Stimulated activated CD8-positive, alpha-beta memory T cell treated with anti-CD3 and anti-CD28 coated beads, Interleukin-15, amount 100 ng/mL, for 24 hours (primary cell): ENCODE data around the gene SCART1.
"Not testable (repeated sequence)": the region's sequence is repeated elsewhere in the genome, so short reads cannot be mapped to it uniquely, and the experiment has no call there.

Experiments used
- DNase-seq: peaks from one replicate; pipeline ENCODE4 v3.0.0-alpha.2; 2020; ENCODE audit warnings: low read depth

SCART1 gene

GRCh38 chr10:133474027-133474426 is 20.3 kb downstream of the SCART1 start:
- DNase-seq = no peak

DNA sequence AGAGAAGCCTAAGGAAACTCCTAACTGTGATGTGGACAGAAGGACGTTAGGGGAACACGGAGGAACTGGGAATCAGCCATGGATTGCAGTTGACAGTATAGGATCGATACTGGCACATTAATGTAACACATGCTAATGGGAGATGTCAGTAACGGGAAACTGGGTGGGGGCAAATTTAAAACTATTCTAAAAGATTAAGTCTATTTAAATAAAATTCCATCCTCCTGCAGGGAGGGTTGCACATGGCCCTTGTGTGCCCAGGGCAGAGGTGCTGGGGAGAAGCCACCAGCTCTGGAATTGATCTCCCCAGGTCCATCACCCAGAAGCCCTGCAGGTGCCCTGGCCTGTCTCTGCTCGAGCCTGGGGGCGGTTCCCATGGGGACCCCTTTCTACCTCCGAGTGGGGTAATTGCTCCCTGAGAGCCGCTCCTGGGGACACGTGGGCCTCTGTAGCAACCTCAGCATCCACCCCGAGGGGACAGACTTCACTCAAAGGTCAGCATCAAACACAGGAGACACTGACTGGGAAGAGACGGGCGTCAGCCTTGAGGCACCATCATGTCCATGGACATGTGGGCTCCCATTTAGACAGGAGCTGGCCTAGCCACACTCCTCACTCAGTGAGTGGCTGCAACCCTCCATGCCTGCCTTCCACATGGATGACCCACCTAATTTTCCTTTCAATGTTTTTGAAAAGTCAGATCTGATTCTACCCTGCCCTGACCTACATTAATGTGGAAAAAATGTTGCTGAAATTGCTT is 21.1 kb downstream of the SCART1 start:
- no peak for DNase-seq

GRCh38 chr10:133475425-133475734 is 21.6 kb downstream of the SCART1 start:
- DNase-seq = no peak

DNA sequence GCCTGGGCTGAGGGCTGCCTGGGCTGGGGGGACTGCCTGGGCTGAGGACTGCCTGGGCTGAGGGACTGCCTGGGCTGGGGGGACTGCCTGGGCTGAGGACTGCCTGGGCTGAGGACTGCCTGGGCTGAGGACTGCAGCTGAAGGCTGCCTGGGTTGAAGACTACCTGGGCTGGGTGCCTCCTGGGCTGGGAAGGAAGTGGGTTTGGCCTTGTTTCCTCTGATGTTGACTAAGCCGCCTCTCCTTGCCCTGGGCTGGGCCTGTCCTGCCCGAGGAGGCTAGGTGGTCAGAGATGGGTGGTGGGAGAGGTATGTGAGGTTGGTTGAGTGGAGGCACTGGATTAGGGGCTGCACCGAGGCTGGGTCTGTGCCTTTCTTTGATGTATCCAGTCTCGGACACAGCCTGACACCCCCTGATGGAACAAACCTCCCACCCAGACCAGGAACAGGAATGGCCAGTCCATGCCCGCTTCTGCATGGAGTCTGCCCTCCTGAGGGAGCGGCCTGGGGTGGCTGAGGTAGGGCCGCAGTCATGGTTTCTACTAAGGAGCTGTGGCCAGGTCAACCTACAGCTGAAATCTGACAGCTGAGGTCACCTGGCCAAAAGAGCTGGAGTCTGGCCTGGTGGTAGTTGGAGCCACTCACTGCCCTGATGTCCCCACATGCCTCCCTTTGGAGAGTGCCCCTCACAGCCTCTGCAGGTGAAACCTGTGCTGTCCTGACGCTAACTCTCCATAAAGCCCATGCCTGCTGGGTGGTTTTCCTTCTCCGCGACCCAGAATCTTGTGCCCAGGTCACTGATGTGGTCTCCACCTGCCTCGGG is 22.3 kb downstream of the SCART1 start:
- no peak for DNase-seq

- no peak for DNase-seq
Observed at GRCh38 chr10:133476641-133476990, 22.9 kb downstream of the SCART1 start.

DNA sequence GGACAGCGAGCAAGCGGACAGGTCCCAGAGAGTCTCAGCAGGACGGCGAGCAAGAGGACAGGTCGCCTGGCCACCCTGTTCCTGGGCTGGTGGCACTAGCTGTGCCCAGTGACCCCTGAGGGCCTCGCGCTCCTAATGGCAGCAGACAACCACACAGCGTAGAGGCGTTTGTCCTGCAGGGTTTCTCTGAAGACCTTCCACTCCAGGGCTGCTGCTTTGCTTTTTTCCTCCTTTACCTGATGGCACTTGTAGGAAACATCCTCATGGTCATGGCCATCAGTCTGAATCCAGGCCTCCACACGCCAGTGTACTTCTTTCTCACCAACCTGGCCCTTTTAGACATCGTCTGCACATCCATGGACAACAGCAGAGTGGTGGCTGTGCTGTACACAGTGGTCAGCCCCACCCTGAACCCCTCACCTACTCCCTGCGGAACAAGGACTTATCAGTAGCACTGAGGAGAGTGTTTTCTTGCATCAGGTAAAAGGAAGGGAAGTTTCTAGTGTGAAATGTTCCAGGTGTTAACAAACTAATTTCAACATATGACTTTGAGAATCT is 27.4 kb downstream of the SCART1 start:
- no peak for DNase-seq

DNA sequence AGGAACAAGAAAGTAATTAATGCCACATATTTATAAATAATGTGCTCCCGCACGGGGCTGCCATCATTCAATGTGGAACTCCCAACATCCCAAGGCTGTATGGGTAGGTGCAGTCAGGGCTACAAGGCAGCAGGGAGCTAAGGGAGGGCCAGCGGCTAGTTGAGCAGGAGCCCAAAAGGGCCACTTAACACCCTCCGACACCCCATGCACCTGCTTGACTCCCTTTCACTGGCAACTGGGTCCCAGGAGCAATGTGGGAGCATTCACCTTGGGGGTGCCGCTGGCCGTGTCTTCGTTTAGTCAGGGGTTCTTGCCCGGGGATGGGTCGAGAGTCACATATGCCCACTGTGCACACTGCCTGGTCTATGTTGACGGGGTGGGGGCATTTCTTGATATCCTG is 27.9 kb downstream of the SCART1 start:
- DNase-seq = no peak

GRCh38 chr10:133484818-133485217 is 31.1 kb downstream of the SCART1 start:
- no peak for DNase-seq

GRCh38 chr10:133487085-133487484 is 33.3 kb downstream of the SCART1 start:
- no peak for DNase-seq

- DNase-seq = no peak
Observed at GRCh38 chr10:133488354-133488753, 34.6 kb downstream of the SCART1 start.

DNA sequence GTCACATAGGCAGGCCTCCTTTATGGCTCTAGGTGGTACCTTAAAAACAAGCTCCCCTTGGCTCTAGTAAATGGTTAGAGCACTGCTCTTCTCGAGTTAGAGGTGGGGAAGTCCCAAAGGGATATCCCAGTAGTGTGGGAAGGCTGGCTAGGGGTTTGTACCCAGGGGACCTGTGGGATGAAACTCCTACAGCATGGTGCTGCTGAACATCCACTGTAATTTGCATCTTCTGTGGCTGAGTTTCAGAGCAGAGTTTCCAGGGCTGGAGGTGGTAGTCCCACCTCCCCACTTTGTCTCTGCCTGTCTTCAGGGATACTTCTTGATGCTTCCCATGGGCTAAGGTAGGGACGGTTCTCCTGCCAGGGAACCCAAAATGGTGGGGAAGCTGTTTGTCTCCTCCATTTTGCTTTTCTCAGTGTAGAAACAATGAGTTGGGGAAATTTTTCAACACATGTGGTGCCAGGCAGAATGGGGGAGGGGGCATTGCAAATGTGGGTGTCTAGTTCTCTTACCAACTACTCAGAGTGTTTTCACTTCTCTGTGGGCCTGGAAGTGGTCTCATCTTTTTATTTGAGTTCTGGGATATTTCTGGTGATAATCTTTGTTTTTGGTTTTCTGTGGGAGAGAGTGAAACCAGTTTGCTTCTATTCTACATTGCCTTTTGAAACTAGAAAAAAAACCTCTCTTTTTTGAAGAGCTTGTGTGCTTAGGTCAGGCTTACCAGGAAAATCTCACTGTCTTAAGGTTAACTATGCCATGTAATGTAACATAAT is 36.3 kb downstream of the SCART1 start:
- no peak for DNase-seq

DNA sequence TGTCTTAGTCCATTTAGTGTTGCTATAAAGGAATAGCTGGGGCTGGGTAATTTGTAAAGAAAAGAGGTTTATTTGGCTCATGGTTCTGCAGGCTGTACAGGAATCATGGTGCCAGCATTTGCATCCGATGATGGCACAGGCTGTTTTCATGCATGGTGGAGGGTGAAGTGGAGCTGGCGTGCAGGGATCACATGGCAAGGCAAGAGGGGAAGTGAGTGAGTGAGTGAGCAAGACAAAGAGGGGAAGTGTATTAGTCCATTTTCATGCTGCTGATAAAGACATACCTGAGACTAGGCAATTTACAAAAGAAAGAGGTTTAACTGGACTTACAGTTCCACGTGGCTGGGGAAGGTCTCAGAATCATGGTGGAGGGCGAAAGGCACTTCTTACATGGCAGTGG is 39.8 kb downstream of the SCART1 start:
- not testable (repeated sequence) for DNase-seq

DNA sequence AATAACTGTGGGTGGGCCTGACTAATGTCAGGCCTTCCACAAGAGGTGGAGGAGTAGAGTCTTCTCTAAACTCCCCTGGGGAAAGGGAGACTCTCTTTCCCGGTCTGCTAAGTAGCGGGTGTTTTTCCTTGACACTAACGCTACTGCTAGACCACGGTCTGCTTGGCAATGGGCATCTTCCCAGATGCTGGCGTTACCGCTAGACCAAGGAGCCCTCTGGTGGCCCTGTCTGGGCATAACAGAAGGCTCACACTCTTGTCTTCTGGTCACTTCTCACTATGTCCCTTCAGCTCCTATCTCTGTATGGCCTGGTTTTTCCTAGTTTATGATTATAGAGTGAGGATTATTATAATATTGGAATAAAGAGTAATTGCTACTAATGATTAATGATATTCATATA is 43.6 kb downstream of the SCART1 start:
- DNase-seq = not testable (repeated sequence)

GRCh38 chr10:133499176-133499575 is 45.4 kb downstream of the SCART1 start:
- DNase-seq = not testable (repeated sequence)

DNA sequence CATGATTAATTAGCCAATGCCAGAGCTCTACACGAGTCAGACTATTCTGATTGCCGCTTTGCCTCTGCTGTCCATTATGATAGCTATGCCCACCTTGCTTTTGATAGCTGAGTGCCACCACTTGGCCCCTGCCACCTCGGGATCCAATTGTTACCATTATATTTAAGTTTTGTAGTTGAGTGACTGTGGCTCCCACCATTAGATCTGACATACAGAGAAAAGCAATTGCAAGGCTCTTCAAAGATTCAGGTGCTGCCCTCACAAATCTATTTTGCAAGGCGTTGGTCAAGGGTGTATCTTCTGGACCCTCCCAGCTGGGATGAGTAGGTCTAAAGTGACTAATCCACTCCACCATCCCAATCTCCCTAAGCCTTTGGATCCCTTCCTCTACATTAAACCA is 47.2 kb downstream of the SCART1 start:
- DNase-seq = not testable (repeated sequence)

GRCh38 chr10:133509700-133510099 is 56.0 kb downstream of the SCART1 start:
- DNase-seq = no peak

- DNase-seq = no peak
Observed at GRCh38 chr10:133511408-133511807, 57.7 kb downstream of the SCART1 start.

DNA sequence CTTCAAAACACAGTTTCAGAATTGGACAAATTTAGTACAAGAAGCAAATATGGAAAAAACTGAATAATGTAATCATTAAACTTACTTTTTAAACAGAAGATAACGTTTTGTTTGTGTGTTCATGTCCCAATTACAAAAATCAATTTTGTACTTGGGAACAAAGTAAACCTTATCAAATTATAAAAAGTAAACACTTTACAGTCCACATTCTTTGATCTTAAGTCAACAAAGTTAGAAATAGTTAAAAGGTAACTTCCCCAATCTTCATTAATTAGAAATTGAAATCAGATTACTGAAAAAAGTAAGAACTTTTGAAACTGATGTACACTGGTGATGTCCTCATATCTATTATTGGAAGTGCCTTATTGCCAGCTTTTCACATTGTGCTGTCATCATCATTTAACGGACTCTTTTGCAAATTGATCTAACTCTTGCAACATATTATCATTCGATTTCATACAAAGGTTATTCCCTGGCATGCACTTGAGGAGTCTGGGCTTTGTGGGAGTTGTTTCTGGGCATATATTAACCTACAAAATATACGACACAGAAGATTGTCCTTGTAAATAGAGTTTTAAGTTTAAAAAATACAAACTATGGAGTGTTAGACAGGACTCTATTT is 58.3 kb downstream of the SCART1 start:
- DNase-seq = no peak

DNA sequence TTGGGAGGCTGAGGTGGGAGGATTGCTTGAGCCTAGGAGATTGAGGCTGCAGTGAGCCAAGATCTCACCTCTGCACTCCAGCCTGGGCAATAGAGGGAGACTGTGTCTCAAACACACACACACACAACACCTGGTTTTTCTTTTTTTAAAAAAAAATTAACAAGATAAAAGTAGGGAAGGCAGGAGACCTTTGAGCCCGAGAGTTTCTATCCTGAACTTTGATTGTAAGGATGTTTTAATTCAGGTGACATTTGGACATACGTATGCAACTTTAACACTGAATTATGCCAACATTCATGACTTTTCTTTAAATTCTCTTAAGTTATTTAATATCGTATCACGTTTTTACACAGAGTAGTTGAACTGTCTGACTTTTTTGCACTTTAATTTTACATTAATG is 61.7 kb downstream of the SCART1 start:
- DNase-seq = no peak

- DNase-seq = no peak
Observed at GRCh38 chr10:133516057-133516456, 62.3 kb downstream of the SCART1 start.

GRCh38 chr10:133518517-133518916 is 64.8 kb downstream of the SCART1 start:
- DNase-seq = not testable (repeated sequence)
